ENCODE measurements around the gene MSANTD2.

DNA sequence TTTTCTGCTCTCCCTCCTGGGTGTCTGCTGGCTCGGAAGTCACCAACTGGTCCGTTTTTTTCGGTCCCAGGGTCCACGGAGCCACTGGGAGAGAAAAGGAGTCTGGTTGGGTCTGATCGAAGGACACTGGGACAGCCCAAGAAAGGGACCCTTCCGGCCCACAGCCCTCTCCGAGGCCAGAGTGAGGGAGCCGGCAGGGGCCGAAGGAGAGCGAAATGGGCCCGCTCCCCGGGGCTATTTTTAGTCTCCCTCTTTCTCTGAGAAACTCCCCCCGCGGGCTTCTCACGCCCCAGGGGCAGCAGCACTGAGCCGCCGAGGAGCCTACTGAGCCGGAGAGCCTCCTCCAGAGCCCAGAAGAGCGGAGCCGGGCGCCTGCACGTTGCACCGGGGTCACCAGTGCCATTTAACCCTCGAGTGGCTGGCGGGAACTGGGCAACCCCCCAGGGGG is 40.0 kb downstream of the MSANTD2 start:
- TF ChIP-seq, protein P1, sequence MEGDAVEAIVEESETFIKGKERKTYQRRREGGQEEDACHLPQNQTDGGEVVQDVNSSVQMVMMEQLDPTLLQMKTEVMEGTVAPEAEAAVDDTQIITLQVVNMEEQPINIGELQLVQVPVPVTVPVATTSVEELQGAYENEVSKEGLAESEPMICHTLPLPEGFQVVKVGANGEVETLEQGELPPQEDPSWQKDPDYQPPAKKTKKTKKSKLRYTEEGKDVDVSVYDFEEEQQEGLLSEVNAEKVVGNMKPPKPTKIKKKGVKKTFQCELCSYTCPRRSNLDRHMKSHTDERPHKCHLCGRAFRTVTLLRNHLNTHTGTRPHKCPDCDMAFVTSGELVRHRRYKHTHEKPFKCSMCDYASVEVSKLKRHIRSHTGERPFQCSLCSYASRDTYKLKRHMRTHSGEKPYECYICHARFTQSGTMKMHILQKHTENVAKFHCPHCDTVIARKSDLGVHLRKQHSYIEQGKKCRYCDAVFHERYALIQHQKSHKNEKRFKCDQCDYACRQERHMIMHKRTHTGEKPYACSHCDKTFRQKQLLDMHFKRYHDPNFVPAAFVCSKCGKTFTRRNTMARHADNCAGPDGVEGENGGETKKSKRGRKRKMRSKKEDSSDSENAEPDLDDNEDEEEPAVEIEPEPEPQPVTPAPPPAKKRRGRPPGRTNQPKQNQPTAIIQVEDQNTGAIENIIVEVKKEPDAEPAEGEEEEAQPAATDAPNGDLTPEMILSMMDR (IDR thresholded peaks at IDR 0.05; ENCODE audit: low read length): no peak
- TF ChIP-seq EZH2 (IDR thresholded peaks at IDR 0.05; ENCODE audit: borderline replicate concordance, low read length): no peak

All from OCI-LY1 (cell line).